HCT116 (cell line): Measurements from ENCODE around the gene CDH13. TPM values are rescaled to one million over a fixed set of nuclear protein-coding genes. Genes with fewer than 3 reads are reported as not detected.

ENCODE experiments used
- ATAC-seq: fragments of 200-7000 bp; cut with Tn5 transposase; 2 replicates; pipeline ENCODE4 v1.9.1; 2020; ENCODE audit warnings: mild to moderate bottlenecking, moderate library complexity
- BruUV-seq: library from RNA; stranded (reverse); fragments of 400-500 nt; replicated peaks from 2 replicates; lab custom pipeline; 2021; lab: Mats Ljungman, UMichigan
- CTCF ChIA-PET: fragments of 300-600 bp; sonication (Branson Sonifier 250); formaldehyde crosslinking; loops from one replicate; lab custom pipeline; 2021; ENCODE audit warnings: antibody characterized with exemption; lab: Charles Lee
- POLR2A ChIA-PET: fragments of 300-600, 350-600 bp; sonication (Branson Sonifier 250); formaldehyde crosslinking; loops from one replicate; lab custom pipeline; 2021; ENCODE audit warnings: antibody characterized with exemption; lab: Charles Lee
- RAD21 ChIA-PET, 2 experiments: fragments of 300-600 bp; sonication (Branson Sonifier 250); formaldehyde crosslinking; loops; one replicate each; lab custom pipeline; 2023; ENCODE audit warnings: low total read pairs in 2 of 2; ENCODE audit not compliant: uncharacterized antibody in 2 of 2, unreplicated experiment in 2 of 2, low non-redundant PET in 1 of 2; lab: Charles Lee
- DNase-seq: peaks from one replicate; pipeline ENCODE4 v3.0.0-alpha.2; 2010; ENCODE audit warnings: low read depth, low spot score
- H2AFZ ChIP-seq: fragments of 200-600 bp; shearing (Covaris generic), sonication (generic); 2 replicates; pipeline ENCODE4 v1.6.1; 2017; ENCODE audit warnings: low read depth, mixed run types, mixed read lengths, antibody characterized with exemption, low read length; ENCODE audit not compliant: poor library complexity, severe bottlenecking
- H3K27ac ChIP-seq: 2 replicates; pipeline ENCODE4 v1.5.1; 2012; ENCODE audit warnings: low read depth, low read length
- H3K27me3 ChIP-seq: fragments of 200-600 bp; sonication (generic); 2 replicates; pipeline ENCODE4 v1.6.1; 2016; ENCODE audit warnings: mixed run types, low read length, mixed read lengths; ENCODE audit not compliant: insufficient read depth
- H3K36me3 ChIP-seq, 2 experiments: fragments of 200-500 bp in 1 of 2; fragments of 200-600 bp in 1 of 2; sonication (Bioruptor generic) in 1 of 2; sonication (generic) in 1 of 2; 2 replicates each; pipeline versions ENCODE4 v1.5.1 to v1.6.1; 2014 to 2016; ENCODE audit warnings: low read length in 2 of 2, inconsistent platforms in 1 of 2, mixed read lengths in 1 of 2, mixed run types in 1 of 2; ENCODE audit not compliant: insufficient read depth in 2 of 2, control insufficient read depth in 1 of 2
- H3K4me1 ChIP-seq, 2 experiments: fragments of 200-600 bp in 1 of 2; sonication (generic) in 1 of 2; 2 replicates each; pipeline versions ENCODE4 v1.5.1 to v1.6.1; 2012 to 2017; ENCODE audit warnings: low read length in 2 of 2, inconsistent platforms in 1 of 2, mild to moderate bottlenecking in 1 of 2, mixed read lengths in 1 of 2, mixed run types in 1 of 2, moderate library complexity in 1 of 2; ENCODE audit not compliant: insufficient read depth in 2 of 2, control insufficient read depth in 1 of 2
- H3K4me2 ChIP-seq: fragments of 200-600 bp; sonication (generic); 2 replicates; pipeline ENCODE4 v1.6.1; 2017; ENCODE audit warnings: mixed run types, low read length, mixed read lengths
- H3K4me3 ChIP-seq, 2 experiments: fragments of 200-600 bp in 1 of 2; sonication (generic) in 1 of 2; replicated peaks in 1 of 2; 2 replicates each; pipeline ENCODE4 v1.5.1; 2011 to 2016; ENCODE audit warnings: low read length in 2 of 2, control low read depth in 1 of 2, low read depth in 1 of 2, mild to moderate bottlenecking in 1 of 2, mixed read lengths in 1 of 2, mixed run types in 1 of 2
- H3K79me2 ChIP-seq: fragments of 200-600 bp; sonication (generic); 2 replicates; pipeline ENCODE4 v1.6.1; 2017; ENCODE audit warnings: mild to moderate bottlenecking, mixed run types, low read length, moderate library complexity, mixed read lengths; ENCODE audit not compliant: insufficient read depth
- H3K9ac ChIP-seq: fragments of 200-600 bp; sonication (generic); 2 replicates; pipeline ENCODE4 v1.6.1; 2016; ENCODE audit warnings: low read length, mixed read lengths
- H3K9me2 ChIP-seq: fragments of 200-600 bp; sonication (generic), shearing (Covaris generic); 2 replicates; pipeline ENCODE4 v1.6.1; 2017; ENCODE audit warnings: mixed run types, mild to moderate bottlenecking, moderate library complexity; ENCODE audit not compliant: insufficient read depth
- H3K9me3 ChIP-seq, 2 experiments: fragments of 200-500 bp in 1 of 2; fragments of 200-600 bp in 1 of 2; sonication (Bioruptor generic) in 1 of 2; sonication (generic) in 1 of 2; 2 replicates each; pipeline ENCODE4 v1.6.1; 2014 to 2017; ENCODE audit warnings: low read length in 2 of 2, mixed read lengths in 2 of 2, inconsistent platforms in 1 of 2, low read depth in 1 of 2, mild to moderate bottlenecking in 1 of 2, mixed run types in 1 of 2, moderate library complexity in 1 of 2; ENCODE audit not compliant: control insufficient read depth in 1 of 2, insufficient read depth in 1 of 2
- H4K20me1 ChIP-seq: fragments of 200-600 bp; sonication (generic), shearing (Covaris generic); 2 replicates; pipeline ENCODE4 v1.6.1; 2017; ENCODE audit warnings: mixed run types, mild to moderate bottlenecking, moderate library complexity; ENCODE audit not compliant: insufficient read depth
- FOSL1 ChIP-seq: IDR thresholded peaks from 2 replicates; pipeline ENCODE4 v1.6.1; 2012; ENCODE audit warnings: low read depth
- SP1 ChIP-seq: IDR thresholded peaks from 2 replicates; pipeline ENCODE4 v1.6.1; 2012; ENCODE audit warnings: low read depth
- SRF ChIP-seq: IDR thresholded peaks from 2 replicates; pipeline ENCODE4 v1.6.1; 2012; ENCODE audit warnings: low read depth
- ZBTB33 ChIP-seq: IDR thresholded peaks from 2 replicates; pipeline ENCODE4 v1.6.1; 2011; ENCODE audit warnings: mild to moderate bottlenecking, low read length, moderate library complexity; ENCODE audit not compliant: insufficient replicate concordance; ENCODE audit errors: extremely low read depth
- ZFX ChIP-seq: fragments of 450-650 bp; IDR thresholded peaks from 2 replicates; pipeline ENCODE4 v1.6.1; 2017
- ZNF274 ChIP-seq: fragments of 200-500 bp; sonication (Bioruptor generic); IDR thresholded peaks from 2 replicates; pipeline ENCODE4 v1.6.1; 2014; ENCODE audit warnings: mild to moderate bottlenecking, low read depth, low read length, inconsistent platforms
- intact Hi-C: fragments of 100-400 bp; cut with micrococcal nuclease; formaldehyde crosslinking; loops from 2 replicates; pipeline ENCODE4 v1.10.0; 2022
- total RNA-seq: library from RNA; stranded (reverse); gene quantifications from one replicate; pipeline ENCODE4 v1.2.1, GENCODE V29; 2021; ENCODE audit not compliant: unreplicated experiment
- TF ChIP-seq, protein P1 (sequence below): IDR thresholded peaks from 2 replicates; pipeline ENCODE4 v1.6.1; 2012; ENCODE audit warnings: low read depth

The CDH13 gene
- total RNA-seq, 1 experiment from 2014 or later, result not detected

DNA sequence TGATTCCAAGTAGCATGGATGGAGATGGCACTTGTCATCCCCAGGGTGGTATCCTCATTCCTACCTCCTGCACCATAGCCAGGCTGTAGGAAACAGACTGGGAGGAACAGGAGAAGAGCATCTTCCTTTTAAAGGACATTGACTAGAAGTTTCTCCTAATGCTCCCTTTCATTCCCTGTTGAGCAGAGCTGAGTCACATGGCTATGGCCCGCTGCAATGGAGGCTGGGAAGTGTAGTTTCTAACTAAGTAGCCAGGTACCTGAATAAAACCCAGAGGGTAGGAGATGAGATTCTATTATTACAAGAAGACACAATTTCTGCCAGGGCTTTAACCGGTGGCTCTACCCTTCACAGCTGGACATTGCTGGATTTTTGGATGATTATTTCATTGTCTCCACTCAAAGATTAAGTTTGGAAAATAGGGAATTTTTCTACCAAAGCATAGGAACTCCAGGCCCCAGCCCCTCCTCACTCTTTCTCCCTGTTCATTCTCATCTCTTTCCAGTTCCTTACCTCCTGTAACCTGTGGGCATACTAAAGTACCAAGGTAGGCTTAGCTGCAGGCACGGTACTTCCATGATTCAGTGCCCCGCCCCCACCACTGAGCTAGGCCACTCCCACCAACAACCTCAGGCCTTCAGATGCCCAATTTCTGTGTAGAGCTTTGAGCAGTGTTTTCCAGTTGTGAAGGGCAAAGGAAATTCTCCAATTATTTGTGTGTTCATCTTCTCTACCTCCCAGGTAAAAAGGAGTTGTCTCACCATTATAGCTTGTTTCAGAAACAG, 378.3 kb downstream of the CDH13 start:
- no peaks in the 10 kb centered on the region for H4K20me1 ChIP-seq
- no peak for ATAC-seq
- ChIA-PET POLR2A (no interaction called here), RAD21 (no interaction called here), CTCF (no interaction called here)
- no peaks in the 10 kb centered on the region for H3K4me1 ChIP-seq
- no peaks in the 10 kb centered on the region for H3K36me3 ChIP-seq
- intact Hi-C loops, result no loop called here
- no peak overlapping the region for H2AFZ ChIP-seq
- no peak overlapping the region for H3K4me2 ChIP-seq
- H3K27ac ChIP-seq, result no peak overlapping the region
- no peak for DNase-seq
- BruUV-seq, result no TSS peak
- H3K9me3 ChIP-seq, result peaks cover 20 to 33% of the 10 kb centered on the region in 2 experiments; a peak in 2 of 4 replicates
- no peaks in the 10 kb centered on the region for H3K27me3 ChIP-seq
- H3K9ac ChIP-seq, result no peak overlapping the region
- H3K9me2 ChIP-seq, result no peaks in the 10 kb centered on the region
- H3K4me3 ChIP-seq, result no peak overlapping the region
- no peaks in the 10 kb centered on the region for H3K79me2 ChIP-seq
- TF ChIP-seq ZNF274 (no peak), SRF (no peak), SP1 (no peak), ZBTB33 (no peak), ZFX (no peak), FOSL1 (no peak)
- TF ChIP-seq, protein P1, sequence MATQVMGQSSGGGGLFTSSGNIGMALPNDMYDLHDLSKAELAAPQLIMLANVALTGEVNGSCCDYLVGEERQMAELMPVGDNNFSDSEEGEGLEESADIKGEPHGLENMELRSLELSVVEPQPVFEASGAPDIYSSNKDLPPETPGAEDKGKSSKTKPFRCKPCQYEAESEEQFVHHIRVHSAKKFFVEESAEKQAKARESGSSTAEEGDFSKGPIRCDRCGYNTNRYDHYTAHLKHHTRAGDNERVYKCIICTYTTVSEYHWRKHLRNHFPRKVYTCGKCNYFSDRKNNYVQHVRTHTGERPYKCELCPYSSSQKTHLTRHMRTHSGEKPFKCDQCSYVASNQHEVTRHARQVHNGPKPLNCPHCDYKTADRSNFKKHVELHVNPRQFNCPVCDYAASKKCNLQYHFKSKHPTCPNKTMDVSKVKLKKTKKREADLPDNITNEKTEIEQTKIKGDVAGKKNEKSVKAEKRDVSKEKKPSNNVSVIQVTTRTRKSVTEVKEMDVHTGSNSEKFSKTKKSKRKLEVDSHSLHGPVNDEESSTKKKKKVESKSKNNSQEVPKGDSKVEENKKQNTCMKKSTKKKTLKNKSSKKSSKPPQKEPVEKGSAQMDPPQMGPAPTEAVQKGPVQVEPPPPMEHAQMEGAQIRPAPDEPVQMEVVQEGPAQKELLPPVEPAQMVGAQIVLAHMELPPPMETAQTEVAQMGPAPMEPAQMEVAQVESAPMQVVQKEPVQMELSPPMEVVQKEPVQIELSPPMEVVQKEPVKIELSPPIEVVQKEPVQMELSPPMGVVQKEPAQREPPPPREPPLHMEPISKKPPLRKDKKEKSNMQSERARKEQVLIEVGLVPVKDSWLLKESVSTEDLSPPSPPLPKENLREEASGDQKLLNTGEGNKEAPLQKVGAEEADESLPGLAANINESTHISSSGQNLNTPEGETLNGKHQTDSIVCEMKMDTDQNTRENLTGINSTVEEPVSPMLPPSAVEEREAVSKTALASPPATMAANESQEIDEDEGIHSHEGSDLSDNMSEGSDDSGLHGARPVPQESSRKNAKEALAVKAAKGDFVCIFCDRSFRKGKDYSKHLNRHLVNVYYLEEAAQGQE, result no peak
